H1 (cell line): Measurements from ENCODE around the gene CFAP53.

ENCODE experiments used
- CBX8 ChIP-seq: fragments of 300-800, 300-1000 bp; sonication (generic); IDR thresholded peaks from 2 replicates; pipeline ENCODE4 v1.7.1; 2016; ENCODE audit warnings: low read depth, low read length, borderline replicate concordance
- CHD2 ChIP-seq: IDR thresholded peaks from 2 replicates; pipeline ENCODE4 v1.6.1; 2012; ENCODE audit warnings: low read length, improper control_type of control experiment
- CTCF ChIP-seq, 3 experiments: IDR thresholded peaks; 1 replicate in 2 of 3; 2 replicates in 1 of 3; pipeline versions ENCODE4 v1.5.1 to v1.6.1; 2011; ENCODE audit warnings: low read length in 3 of 3, mild to moderate bottlenecking in 3 of 3, inconsistent platforms in 2 of 3, low read depth in 1 of 3, moderate library complexity in 1 of 3; ENCODE audit not compliant: insufficient read depth in 1 of 3; ENCODE audit errors: control extremely low read depth in 1 of 3
- EZH2 ChIP-seq: fragments of 200-600 bp; sonication (generic); IDR thresholded peaks from 2 replicates; pipeline ENCODE4 v1.7.1; 2012; ENCODE audit warnings: low read depth, mild to moderate bottlenecking, moderate library complexity, low read length, inconsistent platforms; ENCODE audit not compliant: severe bottlenecking
- POLR2A ChIP-seq, 2 experiments: IDR thresholded peaks; 1 replicate in 1 of 2; 2 replicates in 1 of 2; pipeline ENCODE4 v1.6.1; 2011; ENCODE audit warnings: low read depth in 2 of 2, low read length in 2 of 2, mild to moderate bottlenecking in 2 of 2; ENCODE audit errors: control extremely low read depth in 1 of 2
- POLR2AphosphoS5 ChIP-seq: IDR thresholded peaks from 2 replicates; pipeline ENCODE4 v1.6.1; 2011; ENCODE audit warnings: low read depth, low read length
- TAF1 ChIP-seq: IDR thresholded peaks from 2 replicates; pipeline ENCODE4 v1.6.1; 2011; ENCODE audit warnings: mild to moderate bottlenecking, low read depth, low read length

GRCh38 chr18:50188652-50189051, 77.6 kb downstream of the CFAP53 start:
- no peak for TF ChIP-seq CTCF (IDR thresholded peaks at IDR 0.05; ENCODE audit: control extremely low read depth in 1 of 3, insufficient read depth in 1 of 3, low read depth in 1 of 3, low read length in 3 of 3)
- TF ChIP-seq EZH2, result no peak
- TF ChIP-seq CBX8, result no peak
- TF ChIP-seq POLR2AphosphoS5, result no peak
- TF ChIP-seq CHD2, result no peak
- no peak for TF ChIP-seq TAF1
- no peak for TF ChIP-seq POLR2A (IDR thresholded peaks at IDR 0.05; ENCODE audit: control extremely low read depth in 1 of 2, low read depth in 2 of 2, low read length in 2 of 2)
